Peyer's patch (tissue), 4 donors: ENCODE data around the gene PHACTR3. TPM values are rescaled to one million over a fixed set of nuclear protein-coding genes. Genes with fewer than 3 reads are reported as not detected.

Experiments
- DNase-seq, 3 donors: peaks; one replicate each; pipeline ENCODE4 v3.0.0-alpha.2; 2017 to 2019
- H3K27ac ChIP-seq, 4 donors: fragments of 200-600 bp; sonication (generic); one replicate each; pipeline ENCODE4 v1.5.1; 2016 to 2019
- H3K27me3 ChIP-seq, 2 donors: fragments of 200-600 bp; sonication (generic); one replicate each; pipeline ENCODE4 v1.5.1; 2019
- H3K36me3 ChIP-seq, 3 donors: fragments of 200-600 bp; sonication (generic); one replicate each; pipeline ENCODE4 v1.5.1; 2016 to 2019
- H3K4me1 ChIP-seq, 4 donors: fragments of 200-600 bp; sonication (generic); one replicate each; pipeline ENCODE4 v1.5.1; 2016 to 2019
- H3K4me3 ChIP-seq, 4 donors: fragments of 200-600 bp; sonication (generic); 1 replicate in 3 of 4; 2 replicates in 1 of 4; pipeline ENCODE4 v1.5.1; 2016 to 2019; ENCODE audit warnings: mild to moderate bottlenecking in 1 of 4
- H3K9me3 ChIP-seq, 4 donors: fragments of 200-600 bp; sonication (generic); one replicate each; pipeline ENCODE4 v1.5.1; 2016 to 2019; ENCODE audit warnings: mild to moderate bottlenecking in 1 of 4
- POLR2A ChIP-seq, 2 donors: fragments of 450-650 bp; IDR thresholded peaks; one replicate each; pipeline ENCODE4 v1.5.1; 2017; ENCODE audit warnings: antibody characterized with exemption in 2 of 2, mild to moderate bottlenecking in 2 of 2, moderate library complexity in 2 of 2
- total RNA-seq, 4 donors: library from RNA; depleted of rRNA; stranded (reverse); fragments of >200 nt; gene quantifications; one replicate each; pipeline ENCODE4 v1.1.0, GENCODE V29; 2016
- TF ChIP-seq, protein P1 (sequence below), 6 experiments: fragments of 450-650 bp in 4 of 6; fragments of 200-600 bp in 2 of 6; sonication (generic) in 1 of 6; IDR thresholded peaks; one replicate each; pipeline ENCODE4 v1.5.1; 2017 to 2019; ENCODE audit warnings: antibody characterized with exemption in 6 of 6, mild to moderate bottlenecking in 3 of 6, moderate library complexity in 1 of 6

The PHACTR3 gene
- total RNA-seq, 4 donors from 2014 or later: 14.9 to 31.5 (median 22.9) TPM

- Histone ChIP-seq H3K4me1 (no peaks in the 10 kb centered on the region), H3K9me3 (no peaks in the 10 kb centered on the region), H3K4me3 (no peak overlapping the region), H3K36me3 (no peaks in the 10 kb centered on the region), H3K27me3 (no peaks in the 10 kb centered on the region), H3K27ac (no peak overlapping the region)
- DNase-seq: no peak
- TF ChIP-seq, protein P1, sequence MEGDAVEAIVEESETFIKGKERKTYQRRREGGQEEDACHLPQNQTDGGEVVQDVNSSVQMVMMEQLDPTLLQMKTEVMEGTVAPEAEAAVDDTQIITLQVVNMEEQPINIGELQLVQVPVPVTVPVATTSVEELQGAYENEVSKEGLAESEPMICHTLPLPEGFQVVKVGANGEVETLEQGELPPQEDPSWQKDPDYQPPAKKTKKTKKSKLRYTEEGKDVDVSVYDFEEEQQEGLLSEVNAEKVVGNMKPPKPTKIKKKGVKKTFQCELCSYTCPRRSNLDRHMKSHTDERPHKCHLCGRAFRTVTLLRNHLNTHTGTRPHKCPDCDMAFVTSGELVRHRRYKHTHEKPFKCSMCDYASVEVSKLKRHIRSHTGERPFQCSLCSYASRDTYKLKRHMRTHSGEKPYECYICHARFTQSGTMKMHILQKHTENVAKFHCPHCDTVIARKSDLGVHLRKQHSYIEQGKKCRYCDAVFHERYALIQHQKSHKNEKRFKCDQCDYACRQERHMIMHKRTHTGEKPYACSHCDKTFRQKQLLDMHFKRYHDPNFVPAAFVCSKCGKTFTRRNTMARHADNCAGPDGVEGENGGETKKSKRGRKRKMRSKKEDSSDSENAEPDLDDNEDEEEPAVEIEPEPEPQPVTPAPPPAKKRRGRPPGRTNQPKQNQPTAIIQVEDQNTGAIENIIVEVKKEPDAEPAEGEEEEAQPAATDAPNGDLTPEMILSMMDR (IDR thresholded peaks at IDR 0.05): no peak
- no peak for TF ChIP-seq POLR2A (IDR thresholded peaks at IDR 0.05)
These were observed 119.5 kb downstream of the PHACTR3 start for GRCh38 chr20:59723607-59724456.

- TF ChIP-seq, protein P1 (IDR thresholded peaks at IDR 0.05): no peak
- no peak for TF ChIP-seq POLR2A (IDR thresholded peaks at IDR 0.05)
- Histone ChIP-seq H3K36me3 (no peaks in the 10 kb centered on the region), H3K27me3 (no peaks in the 10 kb centered on the region), H3K9me3 (no peaks in the 10 kb centered on the region), H3K4me1 (no peaks in the 10 kb centered on the region), H3K4me3 (no peak overlapping the region), H3K27ac (no peak overlapping the region)
- DNase-seq: no peak
These were observed 120.4 kb downstream of the PHACTR3 start for GRCh38 chr20:59724457-59725366.

DNA sequence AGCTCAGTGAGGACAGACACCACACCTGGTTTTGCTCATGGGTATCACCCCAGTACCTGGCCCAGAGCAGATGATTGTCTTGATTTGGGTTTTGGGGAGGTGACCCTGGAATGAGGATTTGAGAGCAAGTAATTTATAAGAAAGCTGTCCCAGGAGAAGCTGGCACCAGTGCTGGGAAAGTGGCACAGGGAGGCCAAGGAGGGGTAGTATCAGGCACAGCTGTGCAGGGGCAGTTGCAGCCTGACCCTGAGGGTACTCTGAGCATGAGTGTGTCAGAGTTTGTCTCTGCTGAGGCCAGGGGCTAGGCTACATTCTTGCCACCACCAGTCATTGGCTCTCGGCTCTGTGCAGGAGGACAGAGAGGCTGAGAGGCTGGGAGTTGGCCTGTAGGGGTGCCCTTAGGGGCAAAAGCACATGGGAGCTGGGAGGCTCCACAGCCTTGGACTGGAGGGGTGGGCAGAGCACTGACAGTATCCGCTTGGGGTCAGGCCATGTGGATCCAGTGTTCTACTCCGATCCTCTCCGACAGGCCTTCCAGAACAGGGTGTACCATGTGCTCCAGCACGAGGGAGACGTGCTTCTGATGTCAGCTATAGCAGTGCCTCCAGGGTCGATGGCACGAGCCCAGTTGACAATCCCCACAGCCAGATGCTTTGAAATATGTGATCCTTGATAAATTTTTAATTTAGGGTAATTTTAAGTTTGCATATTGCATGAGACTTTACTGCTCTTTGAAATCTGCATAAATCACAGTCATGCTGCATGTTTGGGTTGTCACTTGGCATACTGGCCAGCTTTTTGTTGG is 121.3 kb downstream of the PHACTR3 start:
- no peak for TF ChIP-seq POLR2A (IDR thresholded peaks at IDR 0.05)
- TF ChIP-seq, protein P1 (IDR thresholded peaks at IDR 0.05): no peak
- H3K4me1 ChIP-seq: no peaks in the 10 kb centered on the region
- H3K9me3 ChIP-seq: no peaks in the 10 kb centered on the region
- no peak overlapping the region for H3K4me3 ChIP-seq
- no peaks in the 10 kb centered on the region for H3K27me3 ChIP-seq
- no peak overlapping the region for H3K27ac ChIP-seq
- no peaks in the 10 kb centered on the region for H3K36me3 ChIP-seq
- DNase-seq: no peak

DNA sequence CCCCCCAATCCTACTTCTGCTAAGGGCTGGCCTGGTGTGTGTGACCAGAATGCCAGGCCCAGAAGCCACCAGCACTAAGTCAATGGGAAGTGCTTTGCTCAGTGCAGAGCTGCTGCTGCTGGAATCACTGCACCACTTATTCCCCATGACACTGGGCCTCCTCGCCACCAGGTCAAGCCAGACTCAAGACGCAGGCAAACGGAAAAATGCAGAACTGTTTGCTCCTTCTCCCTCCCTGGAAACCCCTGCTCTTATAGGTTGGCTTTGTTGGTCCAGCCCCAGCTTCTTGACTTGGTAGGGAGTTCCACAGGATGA is 121.9 kb downstream of the PHACTR3 start:
- Histone ChIP-seq H3K36me3 (no peaks in the 10 kb centered on the region), H3K9me3 (no peaks in the 10 kb centered on the region), H3K27me3 (no peaks in the 10 kb centered on the region), H3K4me1 (no peaks in the 10 kb centered on the region), H3K4me3 (no peak overlapping the region), H3K27ac (no peak overlapping the region)
- DNase-seq: no peak
- TF ChIP-seq, protein P1 (IDR thresholded peaks at IDR 0.05): no peak
- no peak for TF ChIP-seq POLR2A (IDR thresholded peaks at IDR 0.05)

DNA sequence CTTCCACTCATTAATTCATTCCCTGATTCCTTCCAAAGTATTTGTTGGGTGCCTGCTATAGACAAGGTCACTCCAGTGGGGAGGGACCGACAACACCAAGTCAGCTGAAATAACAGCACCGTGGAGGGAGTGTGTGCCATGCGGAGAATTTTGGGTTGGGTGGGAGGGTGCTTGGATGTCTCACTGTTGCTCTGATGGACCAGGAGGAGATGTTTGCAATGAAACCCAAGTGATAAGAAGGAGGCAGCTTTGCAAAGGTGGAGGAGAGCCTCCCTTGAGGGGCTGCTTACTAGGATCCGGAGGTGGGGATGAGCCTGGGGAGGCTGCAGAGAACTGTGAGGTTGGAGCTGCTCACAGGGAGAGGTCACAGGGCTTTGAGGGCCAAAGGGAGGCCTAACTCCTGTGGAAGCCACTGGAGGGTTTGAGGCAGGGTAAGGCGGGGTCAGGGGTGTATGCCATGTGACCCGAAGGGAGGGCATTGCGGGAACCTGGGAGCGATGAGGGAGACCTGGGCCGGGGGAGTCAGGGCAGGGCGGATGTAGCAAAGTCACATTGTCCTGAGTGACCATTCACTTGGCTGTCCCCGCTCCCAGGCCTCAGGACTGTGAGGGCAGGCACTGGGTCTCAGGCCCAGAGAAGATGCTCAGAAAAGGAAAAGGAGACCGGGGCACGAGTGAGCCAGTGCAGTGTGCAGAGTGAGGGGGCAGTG is 124.5 kb downstream of the PHACTR3 start:
- Histone ChIP-seq H3K27ac (no peak overlapping the region), H3K4me1 (no peaks in the 10 kb centered on the region), H3K36me3 (no peaks in the 10 kb centered on the region), H3K27me3 (no peaks in the 10 kb centered on the region), H3K9me3 (no peaks in the 10 kb centered on the region), H3K4me3 (no peak overlapping the region)
- TF ChIP-seq, protein P1 (IDR thresholded peaks at IDR 0.05): no peak
- no peak for TF ChIP-seq POLR2A (IDR thresholded peaks at IDR 0.05)
- DNase-seq: no peak
